ENCODE data around the gene GRID1.

Gene GRID1

DNA sequence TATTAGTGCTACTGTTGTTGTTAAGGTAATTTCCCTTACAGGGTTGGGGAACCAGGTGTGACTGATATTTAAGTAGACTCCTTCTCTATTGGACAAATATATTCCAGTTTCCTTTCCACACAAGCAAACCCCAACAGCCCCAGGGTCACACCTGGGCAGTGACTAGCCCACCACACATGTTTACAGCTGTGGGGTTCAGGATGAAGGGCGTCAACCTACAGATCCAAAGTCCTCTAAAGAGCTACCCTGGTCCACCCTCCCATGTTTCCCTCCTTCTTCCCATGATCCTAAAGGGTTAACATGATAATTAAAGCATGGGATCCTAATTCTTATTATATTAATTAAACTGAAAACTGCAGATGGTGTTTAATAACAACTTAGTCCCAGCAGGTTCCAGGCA is 701.5 kb downstream of the GRID1 start:
- no peak for DNase-seq

DNA sequence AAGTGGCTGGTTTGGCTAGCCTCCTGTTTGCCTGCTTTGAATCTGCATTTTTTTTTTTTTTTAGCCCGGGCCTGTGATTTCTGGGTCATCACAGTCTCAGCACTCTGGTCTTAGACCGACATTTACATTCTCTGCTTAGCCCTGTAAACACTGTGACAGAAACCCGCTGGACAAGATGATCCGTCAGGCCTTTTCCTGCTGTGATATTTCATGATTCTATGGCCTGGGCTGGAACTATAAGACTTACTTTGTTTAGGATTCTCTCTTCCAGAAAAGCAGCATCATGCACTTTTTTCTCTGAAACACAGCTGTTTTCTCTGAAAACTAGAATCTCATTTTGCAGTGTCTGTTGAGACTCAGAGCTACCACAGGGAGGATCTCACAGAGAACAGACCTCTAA is 705.5 kb downstream of the GRID1 start:
- no peak for DNase-seq

DNA sequence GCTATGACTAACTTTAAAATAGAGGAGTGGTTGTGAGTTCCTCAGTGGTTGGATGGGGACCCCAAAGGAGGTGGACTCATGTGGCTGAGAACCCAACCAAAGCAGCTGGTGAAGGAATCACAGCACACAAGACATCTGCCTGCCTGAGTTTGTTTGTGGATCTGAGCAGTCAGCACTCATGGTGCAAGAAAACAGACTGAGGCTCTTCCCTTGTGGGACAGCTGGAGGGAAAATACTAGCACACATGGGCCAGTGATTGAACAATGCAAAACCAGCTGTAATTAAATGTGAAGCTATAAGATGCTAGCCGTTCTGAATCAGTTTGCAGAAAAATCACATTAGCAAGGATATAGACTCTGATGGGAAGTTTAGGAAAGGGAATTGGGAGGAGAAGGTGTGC is 707.3 kb downstream of the GRID1 start:
- no peak for DNase-seq

DNA sequence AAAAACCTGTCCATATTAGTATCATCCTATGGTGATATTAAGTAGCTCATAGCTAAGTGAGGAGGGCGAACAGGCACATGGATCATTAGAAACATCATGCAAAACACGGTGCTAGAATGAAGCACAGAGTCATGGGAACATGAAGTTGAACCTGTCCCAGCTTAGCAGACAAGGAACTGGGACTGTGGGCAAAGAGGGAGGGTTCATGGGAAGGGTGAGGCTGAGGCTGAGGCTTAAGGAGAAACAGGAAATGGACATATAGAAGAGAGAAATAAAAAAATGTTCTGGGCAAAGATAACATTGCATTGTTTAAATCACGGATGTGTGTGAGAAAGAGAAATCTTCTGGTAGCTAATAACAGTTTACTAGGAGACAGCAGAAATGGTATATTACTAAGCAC is 708.1 kb downstream of the GRID1 start:
- DNase-seq, result no peak

DNA sequence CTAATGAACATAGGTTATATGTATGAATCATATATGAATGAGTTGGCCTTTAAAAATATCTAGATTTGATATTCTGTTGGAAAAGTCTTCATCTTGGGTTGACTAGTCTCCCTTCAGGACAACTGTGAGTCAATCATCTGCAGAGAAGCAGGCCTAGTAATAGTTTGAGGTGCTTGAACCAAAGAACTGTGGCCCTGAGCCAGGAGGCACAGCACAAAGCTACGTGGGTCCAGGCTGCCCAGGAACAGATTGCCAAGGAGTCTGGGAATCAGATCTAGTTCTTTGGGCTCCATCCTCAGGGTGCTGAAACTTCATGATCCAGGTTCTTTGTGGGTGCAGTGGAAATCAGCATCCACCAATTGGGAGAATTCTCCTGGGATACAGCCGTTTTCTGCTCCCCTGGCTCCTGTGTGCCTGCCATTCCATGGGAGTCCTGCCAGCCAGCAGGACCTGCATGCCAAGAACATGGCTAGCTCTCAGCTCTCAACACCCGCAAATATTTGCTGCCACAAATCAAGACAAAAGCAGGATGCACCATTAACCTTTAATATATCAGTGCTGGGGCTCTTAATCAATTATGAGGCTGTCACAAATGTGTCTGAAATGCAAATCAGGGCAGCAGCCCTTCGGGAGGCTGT is 709.0 kb downstream of the GRID1 start:
- no peak for DNase-seq

DNA sequence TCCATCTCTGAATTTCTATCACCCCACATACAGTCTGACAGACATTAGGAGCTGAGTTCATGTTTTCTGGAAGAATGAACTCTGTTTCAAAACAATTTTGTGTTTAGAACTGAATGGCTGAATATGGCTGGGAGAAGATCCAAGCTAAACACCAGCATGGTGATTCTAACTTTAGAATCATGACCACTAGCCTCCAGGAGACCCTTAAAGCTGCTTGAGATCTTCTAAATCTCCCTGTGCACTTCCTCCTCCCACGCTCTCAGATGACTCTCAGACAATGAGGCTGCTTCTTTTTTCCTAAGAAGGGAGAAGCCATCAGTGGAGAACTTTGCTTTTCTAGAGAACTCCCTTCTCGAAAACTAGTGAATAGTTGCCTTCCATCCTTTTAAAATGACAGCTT is 711.2 kb downstream of the GRID1 start:
- DNase-seq, result no peak

DNA sequence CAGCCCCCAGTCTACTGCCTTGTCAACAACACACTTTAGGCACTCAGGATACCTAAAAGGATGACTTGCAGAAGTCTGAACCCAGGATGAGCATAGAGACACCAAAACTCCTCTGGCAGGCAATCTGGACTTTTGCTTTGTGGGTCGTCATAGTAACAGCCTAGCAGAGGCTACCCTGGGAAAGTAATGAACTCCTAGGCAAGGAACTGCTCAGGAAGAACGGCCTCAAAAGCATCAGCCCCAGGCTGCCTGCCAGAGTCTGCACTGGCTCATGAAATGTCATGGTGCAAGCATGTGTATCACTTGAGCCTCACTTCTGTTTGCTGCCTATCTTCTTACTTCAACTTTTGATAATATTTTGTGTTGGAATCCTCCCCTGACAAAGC is 715.1 kb downstream of the GRID1 start:
- DNase-seq, result peak; percentile 75

DNA sequence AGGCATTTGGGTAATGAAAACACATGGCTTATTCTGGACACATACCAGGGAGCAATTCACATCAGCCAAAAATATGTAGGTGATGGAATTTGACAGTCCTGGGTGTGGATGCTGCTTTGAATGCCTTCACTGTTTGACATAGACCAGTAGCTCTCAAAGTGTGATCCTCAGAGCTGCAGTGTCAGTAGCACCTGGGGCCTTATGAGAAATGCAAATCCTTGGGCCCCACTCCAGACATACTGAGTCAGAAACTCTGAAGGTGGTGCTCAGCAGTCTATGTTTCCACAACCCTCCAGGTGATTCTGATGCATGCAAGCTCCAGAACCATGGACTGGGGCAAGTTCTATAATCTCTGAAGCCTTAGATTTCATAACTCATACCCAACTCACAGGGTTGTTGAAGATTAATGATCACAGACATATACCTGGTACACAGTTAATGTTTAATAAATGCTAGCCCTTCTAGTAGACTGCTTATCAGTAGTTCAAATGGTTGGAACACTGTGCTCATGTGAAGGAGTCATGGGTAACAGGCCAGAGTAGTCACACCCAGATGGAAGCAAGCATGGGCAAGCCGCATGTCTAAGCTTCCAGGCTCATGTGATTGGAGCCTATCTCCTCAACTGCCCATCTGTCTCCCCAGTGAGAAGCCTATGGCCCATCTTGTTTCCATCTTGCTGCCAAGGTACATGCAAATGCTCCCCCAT is 715.7 kb downstream of the GRID1 start:
- DNase-seq, result no peak

DNA sequence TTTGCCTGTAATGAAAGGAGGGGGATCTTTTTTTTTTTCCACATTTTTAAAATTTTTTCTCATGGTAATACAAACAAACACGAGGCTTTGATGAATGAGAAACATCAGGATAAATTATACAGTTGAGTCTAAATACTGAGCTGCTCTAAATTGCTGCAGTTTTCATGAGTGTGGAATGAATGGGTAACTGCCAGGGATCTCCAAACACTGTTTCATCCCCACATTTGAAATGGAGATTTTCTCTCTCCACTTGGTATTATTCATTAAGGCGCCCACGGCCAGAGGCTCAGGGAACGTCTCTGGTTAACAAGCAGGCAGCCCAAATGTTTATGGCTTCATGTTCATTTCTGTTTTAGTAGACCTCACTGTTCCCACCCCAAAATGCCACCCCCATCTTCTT is 717.1 kb downstream of the GRID1 start:
- DNase-seq, result no peak

DNA sequence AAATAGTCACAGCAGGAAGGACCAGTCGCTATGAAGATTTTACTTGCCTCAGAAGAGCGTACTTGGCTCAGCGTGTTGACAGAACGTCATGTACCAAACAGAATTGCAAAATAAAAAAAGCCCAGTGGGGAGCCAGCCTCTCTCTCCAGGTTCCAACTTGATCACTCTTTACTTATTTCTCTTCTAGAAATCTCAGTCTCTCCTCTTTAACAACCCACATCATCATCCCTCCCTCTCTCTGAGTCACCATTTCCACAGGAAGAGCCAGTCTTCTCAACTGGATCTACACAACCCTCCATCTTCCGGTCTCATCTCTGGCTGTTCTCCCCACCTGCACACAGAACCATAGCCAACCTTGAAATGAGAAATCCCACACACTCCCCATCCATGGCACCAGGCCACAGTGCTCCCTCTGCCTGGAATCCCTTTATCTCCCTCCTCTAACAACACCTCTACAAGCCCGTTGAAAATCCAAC is 718.3 kb downstream of the GRID1 start:
- DNase-seq, result peak; percentile 40

DNA sequence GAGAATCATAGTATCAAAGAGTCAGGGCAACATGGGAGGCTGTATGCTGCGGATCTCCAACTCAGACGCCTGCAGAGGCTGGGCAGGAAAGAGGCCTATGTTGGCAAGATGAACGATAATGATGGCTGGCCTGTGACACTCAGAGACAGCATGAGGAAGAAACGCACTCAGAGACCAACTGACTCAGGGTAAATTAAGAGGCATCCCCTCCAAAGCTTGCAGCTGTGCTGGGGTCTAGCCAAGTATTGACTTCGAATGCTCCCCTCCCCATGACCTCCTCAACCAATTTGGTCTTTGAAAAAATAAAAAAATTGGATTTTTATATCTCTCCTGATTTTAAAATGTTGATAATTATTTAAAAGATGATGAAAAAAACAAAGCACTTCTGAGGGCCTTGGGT is 718.9 kb downstream of the GRID1 start:
- peak; percentile 35 for DNase-seq

DNA sequence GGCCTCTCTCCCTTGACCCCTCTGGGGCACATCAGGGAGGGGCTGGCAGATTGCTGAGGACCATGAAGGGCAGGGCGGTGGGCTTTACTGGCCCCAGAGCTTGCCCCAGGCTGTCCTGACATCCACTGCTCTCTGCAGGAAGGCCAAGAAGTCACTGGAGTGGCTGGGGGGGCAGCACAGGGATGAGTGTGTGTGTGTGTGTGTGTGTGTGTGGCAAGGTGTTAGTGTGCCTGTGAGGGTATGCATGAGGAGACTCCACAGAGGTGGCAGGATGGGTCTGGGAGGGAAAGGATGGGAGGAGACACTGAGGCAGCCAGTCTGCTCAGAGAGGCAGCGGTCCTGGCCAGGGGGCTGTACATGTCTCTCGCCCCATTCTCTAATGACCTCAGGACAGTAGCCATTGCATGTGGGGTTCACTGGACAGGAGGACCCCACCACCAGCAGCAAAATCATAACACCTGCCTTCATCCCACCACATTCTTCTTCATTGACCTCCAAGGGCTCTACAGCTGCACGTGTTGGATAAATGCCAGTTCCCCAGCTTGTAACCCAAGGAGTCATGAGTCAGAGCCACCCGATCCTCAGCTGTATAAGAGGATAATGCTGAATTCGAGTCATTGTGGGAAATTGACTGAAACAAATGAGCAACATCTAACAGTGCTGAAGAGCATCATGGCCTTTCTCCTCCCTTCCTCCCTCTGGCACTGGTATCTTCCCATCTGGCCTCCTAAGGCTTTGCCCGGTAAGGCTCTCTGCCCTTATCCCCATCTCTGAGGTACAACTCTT is 720.5 kb downstream of the GRID1 start:
- DNase-seq, result no peak

DNA sequence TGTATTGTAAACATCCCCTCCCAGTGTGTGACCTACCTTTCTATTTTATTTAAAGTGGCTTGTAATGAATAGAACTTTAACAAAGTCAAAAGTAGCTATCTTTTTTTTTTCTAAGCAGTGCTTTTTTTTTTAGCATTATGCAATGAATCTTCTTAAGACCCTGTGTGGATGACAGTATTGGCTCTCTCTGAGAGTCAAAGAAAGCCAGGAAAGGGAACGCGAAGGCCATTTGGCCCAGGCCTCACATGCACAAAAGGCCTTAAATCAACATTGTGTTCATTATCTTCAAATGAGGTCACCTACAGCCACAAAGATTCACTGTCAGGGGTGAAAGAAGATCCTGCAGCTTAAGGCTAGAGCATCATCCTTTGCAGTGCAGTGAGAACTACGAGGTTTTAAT is 721.5 kb downstream of the GRID1 start:
- peak; percentile 33 for DNase-seq

DNA sequence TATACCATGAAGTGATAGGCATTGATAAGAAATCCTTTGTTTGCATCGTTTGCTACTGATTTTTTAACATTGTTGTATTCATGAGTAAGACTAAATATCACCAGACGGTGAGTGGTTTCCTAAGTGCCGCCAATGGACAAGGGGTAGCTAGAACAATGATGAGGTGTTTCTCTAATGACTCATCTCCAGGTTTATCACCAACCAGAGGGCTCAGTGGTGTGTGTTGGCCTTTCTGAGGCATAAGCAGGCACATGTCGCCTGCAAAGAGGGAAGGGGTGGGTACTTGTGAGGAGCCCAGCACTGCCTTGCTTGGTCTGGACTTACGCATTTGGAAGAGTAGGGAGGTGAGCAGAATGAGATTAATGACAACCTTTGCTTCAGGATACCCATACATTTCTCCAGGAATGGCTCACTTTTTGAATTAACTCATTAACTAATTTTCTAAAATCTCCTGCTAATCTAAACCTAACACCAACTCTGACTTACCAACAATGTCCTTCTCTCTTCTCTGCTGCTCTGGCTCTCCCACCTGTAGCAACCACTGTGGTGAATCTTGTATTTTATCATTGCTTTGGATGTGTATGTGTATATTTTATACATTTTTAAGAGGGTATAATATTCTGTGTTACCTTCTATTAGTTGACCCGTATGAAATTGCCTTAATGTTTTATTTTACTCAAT is 722.6 kb downstream of the GRID1 start:
- no peak for DNase-seq

DNA sequence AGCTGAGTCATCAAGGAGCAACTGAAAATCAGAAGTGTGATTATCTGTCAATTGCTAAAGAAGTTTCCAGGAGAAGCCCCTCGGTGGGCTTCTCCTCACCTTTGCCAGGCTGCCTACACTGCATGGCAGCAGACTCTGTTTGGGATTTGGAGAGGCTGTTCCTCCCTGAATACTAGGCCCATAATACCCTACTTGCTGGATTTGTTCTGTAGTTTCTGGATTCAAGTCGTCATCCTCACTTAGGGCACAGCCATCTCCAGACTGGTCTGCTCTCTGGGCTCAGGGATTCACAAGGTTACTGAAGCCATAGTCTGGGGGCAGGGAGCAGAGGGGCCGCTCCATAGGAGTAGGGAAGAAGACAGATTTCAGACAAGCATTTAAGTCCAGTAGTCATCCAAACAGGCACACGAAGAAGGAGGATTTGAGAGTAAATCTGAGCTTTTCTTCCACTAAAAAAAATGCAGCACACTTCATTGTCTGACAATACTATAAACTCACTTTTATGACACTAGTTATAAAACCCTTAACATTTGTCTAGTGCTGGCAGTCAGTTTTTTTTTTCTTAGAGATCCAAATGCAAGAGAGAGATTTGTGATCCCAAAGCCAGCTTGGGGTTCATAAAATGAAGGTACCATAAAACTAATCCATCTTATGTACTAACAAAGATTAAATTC is 723.3 kb downstream of the GRID1 start:
- DNase-seq, result no peak

DNA sequence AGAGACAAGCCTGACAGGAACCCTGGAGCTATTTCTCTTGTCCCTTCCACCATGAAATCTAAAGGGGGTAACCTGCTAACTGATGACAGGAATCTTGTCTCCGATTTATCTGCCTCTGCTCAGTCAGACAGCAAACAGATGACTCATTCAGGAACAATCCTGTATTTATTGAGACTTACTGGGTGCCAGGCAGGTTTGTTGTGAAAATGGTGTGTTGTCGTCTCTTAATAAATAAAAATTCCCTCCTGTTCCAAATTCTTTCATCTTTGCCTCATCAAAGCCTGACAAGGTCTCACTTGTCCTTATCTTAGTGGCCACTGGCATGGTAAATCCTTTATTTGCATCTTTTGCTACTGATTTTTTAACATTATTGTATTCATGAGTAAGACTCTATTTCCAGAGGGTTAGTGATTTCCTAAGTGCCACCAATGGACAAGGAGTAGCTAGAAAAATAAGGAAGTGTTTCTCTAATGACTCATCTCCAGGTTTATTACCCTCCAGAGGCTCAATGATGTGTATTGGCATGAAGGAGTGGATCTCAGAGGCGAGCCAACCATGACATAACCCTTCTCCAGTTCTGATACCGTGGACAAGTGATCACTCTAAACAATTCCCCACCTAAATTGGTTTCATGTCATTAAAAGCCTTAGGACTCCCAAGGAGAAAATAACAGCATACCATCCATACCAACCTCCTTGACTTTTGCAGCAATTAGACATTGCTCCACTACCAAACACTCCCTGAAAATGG is 724.0 kb downstream of the GRID1 start:
- DNase-seq, result no peak

DNA sequence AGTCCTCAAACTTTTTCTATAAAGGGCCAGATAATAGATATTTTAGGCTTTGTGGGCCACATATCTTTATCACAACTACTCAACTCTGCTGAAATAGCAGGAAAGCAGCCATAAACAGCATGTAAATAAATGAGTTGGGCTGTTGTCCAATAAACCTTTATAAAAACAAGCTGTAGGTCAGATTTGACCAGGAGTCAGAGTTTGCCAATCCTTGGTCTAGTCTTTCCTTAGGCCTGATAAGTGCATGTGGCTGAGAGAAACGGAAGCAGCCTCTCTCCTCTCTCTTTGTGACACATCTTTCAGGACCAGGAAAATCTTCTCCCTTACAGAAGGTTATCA is 724.5 kb downstream of the GRID1 start:
- DNase-seq, result no peak

DNA sequence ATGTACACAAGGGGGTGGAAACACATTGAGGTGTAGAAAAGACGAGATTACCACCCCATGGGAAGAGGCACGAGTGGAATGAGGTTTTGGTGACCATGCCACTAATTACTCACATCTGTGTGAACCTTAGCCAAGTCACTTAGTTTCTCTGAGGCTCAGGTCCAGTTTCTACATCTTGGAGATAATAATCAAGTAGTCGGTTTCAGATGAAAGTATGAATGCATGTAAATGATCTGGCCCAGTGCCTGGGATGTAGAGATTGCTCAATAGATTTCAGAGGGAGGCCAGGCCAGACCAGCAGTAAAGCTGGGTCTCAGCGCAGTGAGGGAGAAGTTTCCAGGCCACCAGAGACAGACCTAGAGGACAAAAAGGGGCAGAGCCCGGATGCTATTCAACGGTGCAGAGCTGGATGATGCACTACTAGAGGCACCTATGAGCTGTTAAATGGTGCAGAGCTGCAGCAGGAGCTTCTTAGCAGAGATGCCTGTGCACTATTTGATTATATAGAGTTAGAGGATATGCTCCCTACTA is 725.1 kb downstream of the GRID1 start:
- no peak for DNase-seq

DNA sequence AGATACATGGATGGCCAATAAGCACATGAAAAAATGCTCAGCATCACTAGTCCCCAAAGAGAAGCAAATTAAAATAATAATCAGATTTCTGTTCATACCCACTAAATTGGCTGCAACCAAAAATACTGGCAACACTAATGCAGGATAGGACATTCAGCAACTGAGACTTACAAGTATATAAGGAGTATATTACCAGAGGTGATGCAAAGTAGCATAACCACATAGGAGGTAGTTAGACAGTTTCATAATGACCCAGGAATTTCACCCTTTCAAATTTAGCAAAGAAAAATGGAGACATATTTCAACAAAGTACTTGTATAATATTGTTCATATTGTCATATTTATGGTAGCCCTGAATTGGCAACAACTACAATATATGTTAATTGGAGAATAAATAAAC is 727.8 kb downstream of the GRID1 start:
- DNase-seq, result no peak

DNA sequence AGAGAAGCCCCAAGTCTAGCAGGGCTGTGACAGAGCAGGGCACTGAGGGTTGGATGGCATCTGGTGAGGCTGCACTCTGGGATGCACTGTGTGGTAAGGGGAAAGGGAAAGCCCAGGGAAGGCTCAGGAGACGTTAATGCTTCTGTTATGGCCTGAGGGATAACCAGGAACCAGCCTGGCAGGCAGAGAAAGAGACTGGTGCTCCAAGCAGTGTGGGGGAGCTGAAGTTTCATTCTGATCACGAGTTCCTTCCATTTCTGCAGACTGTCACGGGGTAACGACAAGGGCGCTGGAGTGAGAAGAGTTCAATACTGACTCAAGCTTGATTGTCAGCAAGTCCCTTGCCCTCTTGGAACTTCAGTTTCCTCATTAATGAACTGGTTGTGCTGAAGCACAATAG is 730.9 kb downstream of the GRID1 start:
- DNase-seq, result no peak

DNA sequence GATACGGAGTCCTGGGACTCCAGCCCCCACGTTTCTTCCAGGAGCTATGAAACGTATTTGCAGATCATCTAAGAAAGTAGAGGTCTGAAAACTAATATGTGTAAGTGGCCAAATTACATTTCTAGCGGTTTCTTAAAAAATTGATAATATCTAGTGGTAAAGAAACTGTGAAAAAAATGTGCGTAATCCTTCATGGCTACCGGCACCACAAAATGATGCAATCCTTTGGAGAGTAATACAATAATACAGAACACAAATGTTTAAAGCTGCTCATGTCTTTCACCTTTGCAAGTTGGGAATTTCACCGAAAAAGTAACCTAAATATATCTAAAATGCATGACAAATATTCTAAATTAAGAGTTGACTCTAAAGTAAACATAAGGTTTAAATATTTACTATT is 742.1 kb downstream of the GRID1 start:
- DNase-seq, result no peak

DNA sequence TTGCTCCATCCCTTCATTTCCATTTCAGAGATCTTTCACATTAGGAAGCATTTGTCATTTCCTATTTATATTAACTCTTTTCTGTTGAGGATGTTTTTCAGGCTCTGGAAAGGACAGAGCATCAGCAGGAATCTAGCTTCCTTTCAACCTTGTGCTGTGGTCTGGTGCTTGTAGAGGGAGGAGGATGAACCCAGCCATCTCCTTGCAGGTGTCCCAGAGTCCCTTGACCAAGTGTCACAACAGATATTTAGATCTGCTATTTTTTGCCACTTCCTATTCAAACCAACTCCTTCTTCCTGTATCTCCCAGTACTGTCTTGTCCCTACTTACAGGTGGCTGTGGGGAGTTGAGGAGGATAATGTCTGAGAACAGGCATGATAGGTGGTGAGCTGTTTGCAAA is 742.8 kb downstream of the GRID1 start:
- DNase-seq, result no peak
